IPS-15b (cell line): ENCODE data around the gene ZNF460.

Experiments used
- H3K27me3 ChIP-seq: one replicate; pipeline ENCODE4 v1.6.1; 2013; ENCODE audit warnings: low read length; ENCODE audit not compliant: control insufficient read depth, insufficient read depth
- H3K36me3 ChIP-seq: one replicate; pipeline ENCODE4 v1.6.1; 2013; ENCODE audit warnings: low read length; ENCODE audit not compliant: control insufficient read depth, insufficient read depth
- H3K4me1 ChIP-seq: one replicate; pipeline ENCODE4 v1.6.1; 2013; ENCODE audit warnings: mild to moderate bottlenecking, low read length; ENCODE audit not compliant: control insufficient read depth, insufficient read depth
- H3K4me3 ChIP-seq: one replicate; pipeline ENCODE4 v1.5.1; 2013; ENCODE audit warnings: low read depth, low read length
- H3K9ac ChIP-seq: one replicate; pipeline ENCODE4 v1.6.1; 2013; ENCODE audit warnings: low read depth, mild to moderate bottlenecking, low read length
- H3K9me3 ChIP-seq: one replicate; pipeline ENCODE4 v1.6.1; 2013; ENCODE audit warnings: mild to moderate bottlenecking, low read length; ENCODE audit not compliant: control insufficient read depth, insufficient read depth

Gene ZNF460

DNA sequence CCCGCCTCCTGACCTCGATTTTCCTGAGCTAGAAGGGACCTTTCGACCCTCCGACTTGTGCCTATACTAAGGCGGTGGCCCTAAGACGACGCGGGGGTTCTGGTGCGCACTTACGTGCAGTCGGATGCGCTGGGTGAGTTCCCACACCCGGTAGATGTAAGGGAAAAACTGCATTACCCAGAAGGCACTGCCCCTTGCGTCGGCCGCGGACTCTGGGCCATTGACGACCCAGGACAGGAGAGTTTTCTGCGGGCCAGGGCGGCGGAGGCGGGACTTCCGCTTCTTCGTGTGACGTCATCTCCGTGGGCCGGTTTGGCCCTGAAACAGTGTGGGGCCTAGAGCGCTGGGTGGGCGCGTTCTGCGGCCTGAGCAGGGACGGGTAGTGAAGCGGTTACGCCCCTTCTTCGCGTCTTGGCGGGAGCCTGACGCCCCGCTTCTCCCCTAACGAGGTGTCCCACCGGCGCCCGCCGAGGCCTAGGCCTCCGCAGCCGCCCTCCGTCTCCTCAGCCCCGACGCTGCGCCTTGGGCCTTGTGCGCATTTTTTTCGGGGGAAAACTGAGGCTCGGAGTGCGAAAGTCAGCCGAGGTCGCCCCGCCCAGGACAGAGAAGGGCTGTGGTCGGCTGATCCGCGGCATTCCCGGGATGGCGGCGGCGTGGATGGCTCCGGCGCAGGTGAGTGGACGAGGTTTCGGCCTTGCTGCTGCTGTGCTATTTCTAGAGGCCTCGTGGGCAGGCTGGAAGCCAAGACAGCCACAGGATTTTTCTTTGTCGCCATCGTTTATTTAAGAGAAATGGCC is at the start of gene ZNF460:
TSS of gene ZNF460 (plus strand) at position 321 of the 797 bp plus-strand sequence. CDS start at position 643, 322 bp downstream.
- Histone ChIP-seq H3K9me3 (no peaks in the 10 kb centered on the region), H3K4me1 (no peaks in the 10 kb centered on the region), H3K27me3 (no peaks in the 10 kb centered on the region), H3K9ac (peak within 1 kb of the TSS; percentile 94), H3K36me3 (peaks cover 11% of the 10 kb centered on the region), H3K4me3 (peak within 1 kb of the TSS; percentile 85)

DNA sequence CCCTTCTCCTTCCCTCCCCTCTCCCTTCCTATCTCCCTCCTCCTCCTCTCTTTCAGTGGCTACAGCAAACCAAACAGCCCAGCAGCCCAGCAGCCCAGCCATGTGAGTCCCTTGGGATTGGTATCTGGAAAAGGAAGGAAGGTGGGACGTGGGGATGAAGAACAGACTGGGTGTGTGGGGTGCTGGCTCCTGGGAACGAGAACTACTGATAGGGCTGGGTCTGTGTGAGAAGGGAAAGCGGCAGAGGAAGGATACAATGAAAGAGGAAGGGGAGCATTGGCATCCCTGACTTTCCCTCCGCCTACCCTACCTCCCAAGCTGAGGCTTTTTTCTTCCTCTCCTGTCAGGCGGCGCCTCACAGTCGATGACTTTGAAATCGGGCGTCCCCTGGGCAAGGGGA is 48.6 kb upstream of the ZNF460 start:
- no peaks in the 10 kb centered on the region for H3K9me3 ChIP-seq
- peak overlapping the region; percentile 58 for H3K4me3 ChIP-seq
- no peaks in the 10 kb centered on the region for H3K4me1 ChIP-seq
- peak overlapping the region; percentile 47 for H3K9ac ChIP-seq
- H3K36me3 ChIP-seq: peaks cover 6% of the 10 kb centered on the region
- H3K27me3 ChIP-seq: peaks cover 2% of the 10 kb centered on the region

GRCh38 chr19:57233207-57233606 is 47.1 kb upstream of the ZNF460 start:
- Histone ChIP-seq H3K27me3 (peaks cover 2% of the 10 kb centered on the region), H3K9ac (no peak overlapping the region), H3K36me3 (peaks cover 6% of the 10 kb centered on the region), H3K4me1 (no peaks in the 10 kb centered on the region), H3K4me3 (no peak overlapping the region), H3K9me3 (no peaks in the 10 kb centered on the region)

DNA sequence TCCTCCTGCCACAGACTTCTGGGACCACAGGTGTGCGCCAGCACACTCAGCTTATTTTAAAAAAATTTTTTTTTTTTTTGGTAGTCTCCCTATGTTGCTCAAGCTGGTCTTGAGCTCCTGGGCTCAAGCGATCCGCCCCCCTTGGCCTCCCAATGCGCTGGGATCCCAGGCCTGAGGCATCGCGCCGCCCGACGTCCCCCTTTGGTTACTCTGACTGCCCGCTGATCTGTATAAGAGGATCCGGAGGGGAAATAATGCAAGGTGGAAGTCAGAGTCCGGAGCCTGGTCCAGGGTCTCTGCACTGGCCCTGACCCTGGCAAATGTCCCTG is 40.3 kb upstream of the ZNF460 start:
- H3K36me3 ChIP-seq: peaks cover 5% of the 10 kb centered on the region
- H3K4me1 ChIP-seq: no peaks in the 10 kb centered on the region
- peak overlapping the region; percentile 98 for H3K4me3 ChIP-seq
- no peaks in the 10 kb centered on the region for H3K9me3 ChIP-seq
- H3K9ac ChIP-seq: peak overlapping the region; percentile 62
- no peaks in the 10 kb centered on the region for H3K27me3 ChIP-seq

GRCh38 chr19:57240311-57241090 is 39.8 kb upstream of the ZNF460 start, which contains the start of gene ZNF805:
ZNF805 (plus strand) TSS chr19:57240632; CDS start chr19:57240892, 260 bp downstream.
- H3K36me3 ChIP-seq: peaks cover 7% of the 10 kb centered on the region
- H3K4me3 ChIP-seq: peak within 1 kb of the TSS; percentile 98
- H3K9me3 ChIP-seq: no peaks in the 10 kb centered on the region
- no peaks in the 10 kb centered on the region for H3K4me1 ChIP-seq
- peak within 1 kb of the TSS; percentile 92 for H3K9ac ChIP-seq
- H3K27me3 ChIP-seq: no peaks in the 10 kb centered on the region

- Histone ChIP-seq H3K4me3 (peak overlapping the region; percentile 98), H3K4me1 (no peaks in the 10 kb centered on the region), H3K9ac (peak overlapping the region; percentile 92), H3K9me3 (no peaks in the 10 kb centered on the region), H3K36me3 (peaks cover 7% of the 10 kb centered on the region), H3K27me3 (no peaks in the 10 kb centered on the region)
Observed at GRCh38 chr19:57241176-57241575, 39.1 kb upstream of the ZNF460 start.

DNA sequence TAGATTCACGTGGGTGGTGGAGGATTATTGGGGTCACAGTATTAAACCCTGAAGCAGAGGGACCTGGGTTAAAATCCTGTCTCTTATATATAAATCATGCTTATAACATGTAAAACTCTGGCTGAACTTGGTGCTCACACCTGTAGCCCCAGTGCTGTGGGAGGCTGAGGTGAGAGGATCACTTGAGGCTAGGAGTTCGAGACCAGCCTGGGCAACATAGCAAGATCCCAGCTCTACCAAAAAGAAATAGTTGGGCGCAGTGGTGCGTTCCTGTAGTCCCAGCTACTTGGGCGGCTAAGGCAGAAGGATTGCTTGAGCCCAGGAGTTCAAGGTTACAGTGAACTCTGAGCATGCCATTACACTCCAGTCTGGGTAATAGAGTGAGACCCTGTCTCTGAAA is 37.5 kb upstream of the ZNF460 start:
- H3K36me3 ChIP-seq: peaks cover 7% of the 10 kb centered on the region
- H3K27me3 ChIP-seq: no peaks in the 10 kb centered on the region
- no peak overlapping the region for H3K9ac ChIP-seq
- H3K4me1 ChIP-seq: no peaks in the 10 kb centered on the region
- H3K9me3 ChIP-seq: no peaks in the 10 kb centered on the region
- no peak overlapping the region for H3K4me3 ChIP-seq

- no peaks in the 10 kb centered on the region for H3K27me3 ChIP-seq
- peaks cover 12% of the 10 kb centered on the region for H3K36me3 ChIP-seq
- H3K9ac ChIP-seq: no peak overlapping the region
- no peak overlapping the region for H3K4me3 ChIP-seq
- H3K4me1 ChIP-seq: no peaks in the 10 kb centered on the region
- H3K9me3 ChIP-seq: no peaks in the 10 kb centered on the region
Observed at GRCh38 chr19:57244513-57244912, 35.8 kb upstream of the ZNF460 start.

DNA sequence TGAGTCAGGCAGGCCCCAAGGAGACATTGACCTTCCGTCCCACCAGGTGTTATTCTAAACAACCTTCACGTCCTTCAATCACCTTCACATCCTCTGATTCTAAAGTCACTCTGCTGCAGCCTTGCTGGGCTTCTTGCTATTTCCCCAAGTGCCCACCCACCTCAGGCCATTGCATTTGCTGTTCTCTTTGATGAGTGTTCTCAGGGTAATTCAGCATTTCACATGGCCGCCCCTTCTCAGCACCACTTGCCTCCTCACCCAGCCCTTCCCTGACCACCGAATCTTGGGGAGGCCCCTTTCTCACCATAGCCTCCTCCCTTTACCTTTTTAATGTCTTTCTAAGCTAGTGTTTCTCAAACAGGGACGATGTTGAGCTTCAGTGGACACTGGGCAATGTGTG is 35.2 kb upstream of the ZNF460 start:
- Histone ChIP-seq H3K4me1 (no peaks in the 10 kb centered on the region), H3K9me3 (no peaks in the 10 kb centered on the region), H3K4me3 (no peak overlapping the region), H3K27me3 (no peaks in the 10 kb centered on the region), H3K36me3 (peaks cover 15% of the 10 kb centered on the region), H3K9ac (no peak overlapping the region)

DNA sequence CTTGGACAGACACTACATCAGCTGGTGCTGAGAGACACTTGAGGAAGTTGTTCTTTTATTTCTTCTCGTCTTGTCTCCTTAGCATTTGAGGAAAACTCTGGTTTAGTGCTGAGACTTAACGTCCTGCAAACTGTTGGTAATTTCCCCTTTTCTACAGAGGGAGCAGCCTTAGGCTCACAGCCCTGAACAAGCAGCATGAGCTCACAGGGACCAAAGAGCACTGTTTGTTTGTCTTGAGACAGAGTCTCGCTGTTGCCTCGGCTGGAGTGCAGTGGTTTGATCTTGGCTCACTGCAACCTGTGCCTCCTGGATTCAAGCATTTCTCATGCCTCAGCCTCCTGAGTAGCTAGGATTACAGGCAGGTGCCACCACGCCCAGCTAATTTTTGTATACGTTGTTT is 34.3 kb upstream of the ZNF460 start:
- Histone ChIP-seq H3K27me3 (no peaks in the 10 kb centered on the region), H3K4me1 (no peaks in the 10 kb centered on the region), H3K36me3 (peaks cover 15% of the 10 kb centered on the region), H3K9ac (no peak overlapping the region), H3K4me3 (no peak overlapping the region), H3K9me3 (no peaks in the 10 kb centered on the region)

GRCh38 chr19:57248646-57249045 is 31.6 kb upstream of the ZNF460 start:
- Histone ChIP-seq H3K9ac (no peak overlapping the region), H3K36me3 (peaks cover 15% of the 10 kb centered on the region)

GRCh38 chr19:57249329-57249728 is 31.0 kb upstream of the ZNF460 start:
- H3K36me3 ChIP-seq: peaks cover 15% of the 10 kb centered on the region
- H3K4me3 ChIP-seq: no peak overlapping the region
- no peaks in the 10 kb centered on the region for H3K27me3 ChIP-seq
- H3K9me3 ChIP-seq: no peaks in the 10 kb centered on the region
- H3K9ac ChIP-seq: no peak overlapping the region
- no peaks in the 10 kb centered on the region for H3K4me1 ChIP-seq

More at GRCh38 chr19:57248646-57249045, 31.6 kb upstream of the ZNF460 start:
- H3K4me3 ChIP-seq: no peak overlapping the region
- no peaks in the 10 kb centered on the region for H3K4me1 ChIP-seq
- H3K27me3 ChIP-seq: no peaks in the 10 kb centered on the region
- H3K9me3 ChIP-seq: no peaks in the 10 kb centered on the region
